Metanephros (tissue), 2 donors: Measurements from ENCODE around the gene SERF2. TPM values are rescaled to one million over a fixed set of nuclear protein-coding genes. Genes with fewer than 3 reads are reported as not detected.

Source experiments
- small RNA-seq: library from RNA; depleted of rRNA; stranded (forward); fragments of <200 nt; gene quantifications from one replicate; pipeline ENCODE3, GENCODE V24; 2014; ENCODE audit warnings: low replicate concordance
- total RNA-seq: library from RNA; depleted of rRNA; stranded (reverse); fragments of >200 nt; gene quantifications from one replicate; pipeline ENCODE4 v1.2.3, GENCODE V29; 2014

SERF2 gene
- total RNA-seq: 264 TPM

GRCh38 chr15:43791993-43792760 is at the start of gene SERF2:
TSS of gene SERF2 (plus strand) at chr15:43792320. CDS start at chr15:43792377, 57 bp downstream.

GRCh38 chr15:43746245-43746902 is 45.7 kb upstream of the SERF2 start, which contains the start of gene PDIA3:
TSS of gene PDIA3 (plus strand) at chr15:43746438. CDS start at chr15:43746540, 102 bp downstream.

GRCh38 chr15:43776718-43777266 is 15.3 kb upstream of the SERF2 start, which contains the start of gene ELL3:
TSS of gene ELL3 (minus strand) at chr15:43776966. CDS start at chr15:43776901, 65 bp downstream.

GRCh38 chr15:43799945-43800285 is 7.8 kb downstream of the SERF2 start, which contains the start of gene SERINC4:
TSS of gene SERINC4 (minus strand) at chr15:43800220. CDS start at chr15:43799986, 234 bp downstream.

GRCh38 chr15:43800286-43801141 is 8.4 kb downstream of the SERF2 start, which contains the start of gene HYPK:
TSS of gene HYPK (plus strand) at chr15:43800599. CDS start at chr15:43800623, 24 bp downstream.

GRCh38 chr15:43824302-43825246 is 32.5 kb downstream of the SERF2 start, which contains the start of gene MFAP1:
TSS of gene MFAP1 (minus strand) at chr15:43824690. CDS start at chr15:43824569, 121 bp downstream.

GRCh38 chr15:43826508-43827341 is 34.6 kb downstream of the SERF2 start, which contains the start of gene WDR76:
TSS of gene WDR76 (plus strand) at chr15:43827002. CDS start at chr15:43827033, 31 bp downstream.

Small RNA genes lying within 50 kb of the gene (small RNA-seq; reads per million reads assigned to genes)
- not detected for gene MIR1282

Other genes with a start within 250 kb of the SERF2 start
- 35.4 TPM for gene PPIP5K1, start 202.1 kb upstream of the SERF2 start, total RNA-seq
- gene CKMT1B, start 198.3 kb upstream of the SERF2 start, total RNA-seq: 1.9 TPM
- 0.82 TPM for gene STRC, start 173.5 kb upstream of the SERF2 start, total RNA-seq
- gene CATSPER2, start 143.5 kb upstream of the SERF2 start, total RNA-seq: 1.9 TPM
- 0.47 TPM for gene CKMT1A, start 98.5 kb upstream of the SERF2 start, total RNA-seq
- 156 TPM for gene PDIA3, start 45.9 kb upstream of the SERF2 start, total RNA-seq
- 3.6 TPM for gene ELL3, start 15.4 kb upstream of the SERF2 start, total RNA-seq
- 0.23 TPM for gene SERINC4, start 7.9 kb downstream of the SERF2 start, total RNA-seq
- gene HYPK, start 8.3 kb downstream of the SERF2 start, total RNA-seq: 5.5 TPM
- 21.5 TPM for gene MFAP1, start 32.4 kb downstream of the SERF2 start, total RNA-seq
- 8.8 TPM for gene WDR76, start 34.7 kb downstream of the SERF2 start, total RNA-seq